Ovary (tissue), 9 donors: ENCODE data around the gene KIF14. TPM values are rescaled to one million over a fixed set of nuclear protein-coding genes. Genes with fewer than 3 reads are reported as not detected.

Source experiments
- DNase-seq, 5 donors: peaks; one replicate each; pipeline ENCODE4 v3.0.0-alpha.2; 2019 to 2020
- H3K27ac ChIP-seq, 2 donors: fragments of 200-600 bp; one replicate each; pipeline versions ENCODE4 v1.5.1 to v1.8.0; 2019 to 2022
- H3K27me3 ChIP-seq: fragments of 200-600 bp; one replicate; pipeline ENCODE4 v1.8.0; 2022
- H3K36me3 ChIP-seq: fragments of 200-600 bp; sonication (generic); one replicate; pipeline ENCODE4 v1.5.1; 2019
- H3K4me1 ChIP-seq: one replicate; pipeline ENCODE4 v1.8.1; 2013; ENCODE audit warnings: mild to moderate bottlenecking, moderate library complexity; ENCODE audit not compliant: insufficient read depth
- H3K4me3 ChIP-seq: fragments of 200-600 bp; sonication (generic); one replicate; pipeline ENCODE4 v1.5.1; 2017
- H3K9me3 ChIP-seq, 2 donors: fragments of 200-600 bp in 1 of 2; sonication (generic) in 1 of 2; one replicate each; pipeline versions ENCODE4 v1.5.1 to v1.8.1; 2013 to 2019; ENCODE audit warnings: mild to moderate bottlenecking in 1 of 2, moderate library complexity in 1 of 2
- EP300 ChIP-seq: sonication (generic); formaldehyde crosslinking; IDR thresholded peaks from one replicate; pipeline ENCODE4 v1.6.1; 2017; ENCODE audit warnings: antibody characterized with exemption
- POLR2A ChIP-seq: fragments of 450-650 bp; IDR thresholded peaks from one replicate; pipeline ENCODE4 v1.6.1; 2017; ENCODE audit warnings: antibody characterized with exemption, mild to moderate bottlenecking, moderate library complexity
- WGBS, 3 donors: extraction: QIAGEN DNeasy Blood & Tissue Kit in 1 of 3; methylation state at CpG; one replicate each; pipeline versions ENCODE4 v1.1.5 to v1.1.7; 2013 to 2017; 5-methylcytosine and 5-hydroxymethylcytosine counted together
- intact Hi-C, 4 donors: fragments of 100-400 bp; cut with DNase I; formaldehyde crosslinking; loops; one replicate each; pipeline versions ENCODE4 v1.11.0 to v1.15.1; 2022 to 2023
- polyA plus RNA-seq, 2 donors: library from polyadenylated mRNA; stranded (reverse); fragments of 200-250 nt in 1 of 2; fragments of 350-450 nt in 1 of 2; fragmentation: Illumina TruSeq in 1 of 2; extraction: RNeasy Lipid Tissue Mini Kit (QIAGEN cat#74804) in 1 of 2; gene quantifications; one replicate each; pipeline ENCODE4 v1.2.3, GENCODE V29; 2013 to 2014
- total RNA-seq, 7 donors: library from RNA; depleted of rRNA in 2 of 7; stranded (reverse); fragments of >200 nt in 2 of 7; fragmentation: NEBNext Ultra II Directional in 3 of 7; extraction: Animal tissue kit (Norgen Biotek cat#: 25700) in 3 of 7; gene quantifications; one replicate each; pipeline versions ENCODE4 v1.1.0 to v1.2.4, GENCODE V29; 2016 to 2023
- TF ChIP-seq, protein P1 (sequence below), 3 donors: fragments of 450-650 bp in 2 of 3; fragments of 200-600 bp in 1 of 3; IDR thresholded peaks; one replicate each; pipeline versions ENCODE4 v1.5.1 to v1.8.0; 2016 to 2022; ENCODE audit warnings: antibody characterized with exemption in 3 of 3, mild to moderate bottlenecking in 1 of 3
- donor health status: DM: no; HTN: no; CAD: no; lungs with moderate emphysema.
- donor health status: DM: no; HTN: no; CAD: no.
- donor health status: Bipolar disorder and iron deficiency.
- donor health status: DM: yes; HTN: yes; CAD: no.
- donor health status: DM: no; HTN: no; CAD: no.
- donor health status: DM: yes; HTN: yes; CAD: no.

Gene KIF14
- total and polyA plus RNA-seq, 9 donors: 0.03 to 0.40 (median 0.11) TPM; not detected in 2

DNA sequence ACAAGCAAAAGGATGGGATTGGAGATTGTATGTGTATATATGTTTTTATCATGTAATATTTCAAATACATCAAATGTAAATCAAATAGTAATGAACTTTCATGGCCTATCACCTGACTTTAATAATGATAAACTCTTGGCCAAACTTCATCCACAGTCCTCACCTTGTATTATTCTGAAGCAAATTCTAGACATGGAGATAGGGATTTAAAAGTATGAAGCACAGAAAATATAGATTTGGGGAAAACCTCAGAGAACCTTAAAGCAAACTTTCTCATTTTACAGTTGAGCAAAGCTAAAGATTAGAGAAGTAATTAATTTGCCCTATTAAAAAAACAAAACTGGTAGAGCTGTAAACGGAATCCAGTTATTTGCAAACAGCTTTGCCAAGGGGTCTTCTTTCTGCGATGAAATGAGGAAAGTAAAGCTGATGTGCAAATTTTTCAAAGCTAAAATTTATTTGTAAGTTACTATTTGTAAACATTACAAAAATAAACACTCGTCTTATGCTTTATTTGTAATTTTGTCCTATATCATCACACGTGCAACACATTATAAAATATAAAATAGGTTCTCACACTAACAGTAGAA lies 19.9 kb upstream of the KIF14 start:
- WGBS, 3 donors: 91 to 94% (median 93%) methylated on average over 4 of the region's 4 CpGs

DNA sequence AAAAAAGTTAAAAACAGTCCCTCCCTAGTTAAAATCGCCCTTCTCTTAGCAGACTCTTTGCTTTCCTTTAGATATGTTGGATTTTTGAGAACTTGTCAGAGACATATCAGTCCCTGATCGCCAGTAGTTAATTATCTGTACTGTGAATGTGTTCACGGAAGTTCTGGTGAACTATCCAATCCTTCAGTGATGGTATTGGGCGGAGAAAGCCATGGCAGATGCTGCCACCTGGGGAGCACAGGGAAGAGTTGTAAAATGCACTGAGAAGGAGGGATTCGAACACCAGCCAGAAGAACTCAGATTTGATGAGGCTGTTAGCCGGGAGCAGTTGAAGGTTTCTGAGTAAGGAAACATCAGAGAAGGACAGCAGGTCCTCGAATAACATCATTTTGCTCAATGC lies 17.5 kb upstream of the KIF14 start:
- intact Hi-C loops: no loop called here
- no peak overlapping the region for H3K4me3 ChIP-seq
- no peak for TF ChIP-seq POLR2A
- TF ChIP-seq, protein P1, sequence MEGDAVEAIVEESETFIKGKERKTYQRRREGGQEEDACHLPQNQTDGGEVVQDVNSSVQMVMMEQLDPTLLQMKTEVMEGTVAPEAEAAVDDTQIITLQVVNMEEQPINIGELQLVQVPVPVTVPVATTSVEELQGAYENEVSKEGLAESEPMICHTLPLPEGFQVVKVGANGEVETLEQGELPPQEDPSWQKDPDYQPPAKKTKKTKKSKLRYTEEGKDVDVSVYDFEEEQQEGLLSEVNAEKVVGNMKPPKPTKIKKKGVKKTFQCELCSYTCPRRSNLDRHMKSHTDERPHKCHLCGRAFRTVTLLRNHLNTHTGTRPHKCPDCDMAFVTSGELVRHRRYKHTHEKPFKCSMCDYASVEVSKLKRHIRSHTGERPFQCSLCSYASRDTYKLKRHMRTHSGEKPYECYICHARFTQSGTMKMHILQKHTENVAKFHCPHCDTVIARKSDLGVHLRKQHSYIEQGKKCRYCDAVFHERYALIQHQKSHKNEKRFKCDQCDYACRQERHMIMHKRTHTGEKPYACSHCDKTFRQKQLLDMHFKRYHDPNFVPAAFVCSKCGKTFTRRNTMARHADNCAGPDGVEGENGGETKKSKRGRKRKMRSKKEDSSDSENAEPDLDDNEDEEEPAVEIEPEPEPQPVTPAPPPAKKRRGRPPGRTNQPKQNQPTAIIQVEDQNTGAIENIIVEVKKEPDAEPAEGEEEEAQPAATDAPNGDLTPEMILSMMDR (IDR thresholded peaks at IDR 0.05): no peak
- no peak for TF ChIP-seq EP300
- H3K36me3 ChIP-seq: no peaks in the 10 kb centered on the region
- no peaks in the 10 kb centered on the region for H3K9me3 ChIP-seq
- 32 to 61% (median 35%) methylated on average over 7 of the region's 7 CpGs for WGBS, 3 donors
- H3K4me1 ChIP-seq: no peaks in the 10 kb centered on the region
- H3K27me3 ChIP-seq: no peaks in the 10 kb centered on the region
- DNase-seq: no peak
- H3K27ac ChIP-seq: no peak overlapping the region

More for the DNA sequence above, 19.9 kb upstream of the KIF14 start:
- Histone ChIP-seq H3K4me1 (no peaks in the 10 kb centered on the region), H3K27ac (no peak overlapping the region), H3K9me3 (no peaks in the 10 kb centered on the region), H3K27me3 (no peaks in the 10 kb centered on the region), H3K4me3 (no peak overlapping the region), H3K36me3 (no peaks in the 10 kb centered on the region)
- TF ChIP-seq, protein P1 (IDR thresholded peaks at IDR 0.05): no peak
- TF ChIP-seq POLR2A (no peak), EP300 (no peak)
- no peak for DNase-seq
- intact Hi-C loops: no loop called here

DNA sequence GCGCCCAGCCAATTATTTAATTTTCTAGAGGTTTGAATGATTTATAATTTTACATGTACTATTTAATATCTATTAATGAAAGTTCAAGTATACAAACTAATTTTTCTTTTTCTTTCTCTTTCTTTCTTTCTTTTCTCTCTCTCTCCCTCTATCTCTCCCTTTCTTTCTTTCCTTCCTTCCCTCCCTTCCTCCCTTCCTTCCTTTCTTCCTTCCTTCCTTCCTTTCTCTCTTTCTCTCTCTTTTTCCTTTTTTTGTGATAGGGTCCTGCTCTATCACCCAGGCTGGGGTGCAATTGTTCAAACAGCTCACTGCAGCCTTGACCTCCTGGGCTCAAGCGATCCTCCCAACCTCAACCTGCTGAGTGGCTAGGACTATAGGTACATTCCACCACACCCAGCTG lies 16.1 kb upstream of the KIF14 start:
- Histone ChIP-seq H3K4me3 (no peak overlapping the region), H3K36me3 (no peaks in the 10 kb centered on the region), H3K9me3 (no peaks in the 10 kb centered on the region), H3K4me1 (no peaks in the 10 kb centered on the region), H3K27me3 (no peaks in the 10 kb centered on the region), H3K27ac (no peak overlapping the region)
- intact Hi-C loops: no loop called here
- TF ChIP-seq EP300 (no peak), POLR2A (no peak)
- TF ChIP-seq, protein P1 (IDR thresholded peaks at IDR 0.05): no peak
- WGBS, 3 donors: 90 to 95% (median 92%) methylated on average over 2 of the region's 2 CpGs
- no peak for DNase-seq

DNA sequence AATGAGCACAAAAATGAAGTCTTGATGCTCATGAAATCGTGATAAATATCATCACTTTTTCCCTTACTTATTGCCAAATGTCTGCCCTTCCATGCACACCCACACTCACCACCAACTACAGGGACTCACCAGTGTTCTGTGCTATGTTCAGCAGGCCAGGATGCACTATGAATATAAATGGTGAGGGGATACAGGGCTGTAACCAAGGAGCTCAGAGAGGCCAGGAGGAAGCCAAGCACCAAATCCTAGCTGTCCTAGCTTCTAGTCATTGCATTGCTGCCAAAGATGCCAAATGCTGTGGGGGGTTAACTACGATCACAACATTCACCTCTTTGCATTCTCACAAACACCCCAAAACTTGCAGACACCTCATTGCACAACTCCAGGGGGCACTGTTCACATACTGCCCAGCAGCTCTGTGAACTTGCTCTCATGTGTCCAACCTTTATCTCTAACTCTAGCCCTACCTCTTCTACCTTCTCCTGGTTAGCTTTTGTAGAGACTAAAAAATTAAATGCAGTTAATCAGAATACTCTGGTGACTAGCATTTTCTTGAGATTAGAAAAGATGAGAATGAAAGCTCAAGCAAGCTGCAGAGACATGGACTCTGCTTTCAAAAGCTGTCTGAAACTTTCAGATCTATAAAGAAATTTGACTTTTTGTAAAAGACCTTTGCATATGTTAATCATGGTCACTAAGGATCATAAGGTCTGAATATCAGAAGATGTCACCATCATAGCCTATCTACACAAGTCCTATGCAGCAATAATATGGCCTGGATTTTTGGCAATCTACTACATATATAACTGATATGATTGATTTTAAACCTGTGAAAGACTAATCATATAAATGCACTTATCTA lies 13.9 kb upstream of the KIF14 start:
- Histone ChIP-seq H3K27ac (no peak overlapping the region), H3K36me3 (no peaks in the 10 kb centered on the region), H3K4me3 (no peak overlapping the region), H3K4me1 (no peaks in the 10 kb centered on the region), H3K9me3 (no peaks in the 10 kb centered on the region), H3K27me3 (no peaks in the 10 kb centered on the region)
- no peak for TF ChIP-seq EP300
- TF ChIP-seq, protein P1 (IDR thresholded peaks at IDR 0.05): no peak
- no peak for TF ChIP-seq POLR2A
- intact Hi-C loops: no loop called here
- no peak for DNase-seq
- WGBS, 3 donors: 42 to 44% (median 43%) methylated on average over 2 of the region's 2 CpGs
